ENCODE data around the gene POLR3B.

POLR3B gene

GRCh38 chr12:106341086-106341877 is 16.3 kb upstream of the POLR3B start:
- Histone ChIP-seq H3K4me2 (ENCODE audit: low read length) (no peak overlapping the region), H3K27me3 (ENCODE audit: control insufficient read depth, insufficient read depth, low read length) (no peaks in the 10 kb centered on the region), H3K36me3 (ENCODE audit: control insufficient read depth, insufficient read depth, low read length) (no peaks in the 10 kb centered on the region), H3K27ac (no peak overlapping the region), H2AFZ (no peak overlapping the region), H3K9me3 (ENCODE audit: control insufficient read depth, low read length) (no peaks in the 10 kb centered on the region), H3K9ac (no peak overlapping the region), H3K4me3 (ENCODE audit: low read depth, low read length) (no peak overlapping the region), H3K4me1 (peaks cover 19% of the 10 kb centered on the region), H3K79me2 (no peaks in the 10 kb centered on the region)
- TF ChIP-seq, protein P1, sequence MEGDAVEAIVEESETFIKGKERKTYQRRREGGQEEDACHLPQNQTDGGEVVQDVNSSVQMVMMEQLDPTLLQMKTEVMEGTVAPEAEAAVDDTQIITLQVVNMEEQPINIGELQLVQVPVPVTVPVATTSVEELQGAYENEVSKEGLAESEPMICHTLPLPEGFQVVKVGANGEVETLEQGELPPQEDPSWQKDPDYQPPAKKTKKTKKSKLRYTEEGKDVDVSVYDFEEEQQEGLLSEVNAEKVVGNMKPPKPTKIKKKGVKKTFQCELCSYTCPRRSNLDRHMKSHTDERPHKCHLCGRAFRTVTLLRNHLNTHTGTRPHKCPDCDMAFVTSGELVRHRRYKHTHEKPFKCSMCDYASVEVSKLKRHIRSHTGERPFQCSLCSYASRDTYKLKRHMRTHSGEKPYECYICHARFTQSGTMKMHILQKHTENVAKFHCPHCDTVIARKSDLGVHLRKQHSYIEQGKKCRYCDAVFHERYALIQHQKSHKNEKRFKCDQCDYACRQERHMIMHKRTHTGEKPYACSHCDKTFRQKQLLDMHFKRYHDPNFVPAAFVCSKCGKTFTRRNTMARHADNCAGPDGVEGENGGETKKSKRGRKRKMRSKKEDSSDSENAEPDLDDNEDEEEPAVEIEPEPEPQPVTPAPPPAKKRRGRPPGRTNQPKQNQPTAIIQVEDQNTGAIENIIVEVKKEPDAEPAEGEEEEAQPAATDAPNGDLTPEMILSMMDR (IDR thresholded peaks at IDR 0.05): no peak

DNA sequence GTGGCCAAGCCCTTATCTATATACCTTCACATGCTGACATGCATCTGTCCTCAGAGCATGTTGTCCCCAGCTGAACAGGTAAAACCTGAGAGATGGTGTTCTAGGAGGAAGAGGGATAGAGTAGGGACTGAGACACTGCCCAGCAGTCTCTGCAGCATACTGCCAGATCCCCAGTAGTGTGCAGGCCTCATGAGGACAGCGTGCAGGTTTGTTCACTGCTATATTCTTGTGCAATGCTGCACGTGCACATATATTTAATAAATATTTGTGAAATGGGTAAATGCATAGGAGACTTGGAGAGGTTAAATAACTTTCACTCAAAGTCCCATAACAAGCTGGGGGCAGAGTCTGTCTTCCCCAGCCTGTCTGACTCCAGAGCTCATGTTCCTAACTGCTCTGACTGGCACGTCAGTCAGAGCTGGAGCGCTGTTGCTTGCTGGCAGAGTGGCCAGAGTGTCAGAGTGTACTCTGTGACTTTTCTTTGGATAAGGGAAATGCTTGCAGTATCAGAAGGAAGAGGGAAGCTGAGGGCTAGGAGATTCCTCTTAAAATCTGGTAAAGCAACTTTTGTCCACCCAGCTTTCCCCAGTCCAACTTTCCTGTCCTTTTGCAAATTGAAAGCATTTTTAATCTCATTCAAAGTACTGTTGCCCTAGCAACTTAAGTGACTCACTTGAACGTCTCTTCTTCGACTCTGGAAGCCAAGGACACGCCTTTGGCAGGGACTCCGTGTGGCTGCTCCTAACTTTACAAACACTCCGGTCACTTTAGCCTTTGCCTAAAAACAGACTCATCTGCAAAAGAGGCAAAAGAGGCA is 14.9 kb upstream of the POLR3B start:
- Histone ChIP-seq H3K27ac (peak overlapping the region; percentile 49), H3K4me1 (peaks cover 11% of the 10 kb centered on the region), H3K27me3 (ENCODE audit: control insufficient read depth, insufficient read depth, low read length) (no peaks in the 10 kb centered on the region), H3K79me2 (no peaks in the 10 kb centered on the region), H3K4me2 (ENCODE audit: low read length) (peak overlapping the region; percentile 20), H2AFZ (peak overlapping the region; percentile 16), H3K9me3 (ENCODE audit: control insufficient read depth, low read length) (no peaks in the 10 kb centered on the region), H3K4me3 (ENCODE audit: low read depth, low read length) (no peak overlapping the region), H3K36me3 (ENCODE audit: control insufficient read depth, insufficient read depth, low read length) (no peaks in the 10 kb centered on the region), H3K9ac (no peak overlapping the region)
- TF ChIP-seq, protein P1 (IDR thresholded peaks at IDR 0.05): no peak

- Histone ChIP-seq H3K4me3 (ENCODE audit: low read depth, low read length) (no peak overlapping the region), H3K4me2 (ENCODE audit: low read length) (peak overlapping the region; percentile 20), H3K9ac (no peak overlapping the region)
These were observed 14.4 kb upstream of the POLR3B start for GRCh38 chr12:106343214-106343528.

GRCh38 chr12:106344131-106344530 is 13.4 kb upstream of the POLR3B start:
- no peak overlapping the region for H3K9ac ChIP-seq
- TF ChIP-seq, protein P1 (IDR thresholded peaks at IDR 0.05): no peak
- H2AFZ ChIP-seq: no peak overlapping the region
- H3K27ac ChIP-seq: no peak overlapping the region
- H3K27me3 ChIP-seq (ENCODE audit: control insufficient read depth, insufficient read depth, low read length): no peaks in the 10 kb centered on the region
- H3K36me3 ChIP-seq (ENCODE audit: control insufficient read depth, insufficient read depth, low read length): no peaks in the 10 kb centered on the region
- no peak overlapping the region for H3K4me2 ChIP-seq (ENCODE audit: low read length)
- no peaks in the 10 kb centered on the region for H3K9me3 ChIP-seq (ENCODE audit: control insufficient read depth, low read length)
- H3K79me2 ChIP-seq: no peaks in the 10 kb centered on the region
- peaks cover 11% of the 10 kb centered on the region for H3K4me1 ChIP-seq
- no peak overlapping the region for H3K4me3 ChIP-seq (ENCODE audit: low read depth, low read length)

More at GRCh38 chr12:106343214-106343528, 14.4 kb upstream of the POLR3B start:
- Histone ChIP-seq H3K27me3 (ENCODE audit: control insufficient read depth, insufficient read depth, low read length) (no peaks in the 10 kb centered on the region), H3K27ac (peak overlapping the region; percentile 49), H3K4me1 (peaks cover 11% of the 10 kb centered on the region), H2AFZ (peak overlapping the region; percentile 16), H3K9me3 (ENCODE audit: control insufficient read depth, low read length) (no peaks in the 10 kb centered on the region), H3K79me2 (no peaks in the 10 kb centered on the region), H3K36me3 (ENCODE audit: control insufficient read depth, insufficient read depth, low read length) (no peaks in the 10 kb centered on the region)
- TF ChIP-seq, protein P1 (IDR thresholded peaks at IDR 0.05): no peak

Data from parathyroid adenoma (tissue), 2 donors.